Measurements from ENCODE around the gene TMEM201.

DNA sequence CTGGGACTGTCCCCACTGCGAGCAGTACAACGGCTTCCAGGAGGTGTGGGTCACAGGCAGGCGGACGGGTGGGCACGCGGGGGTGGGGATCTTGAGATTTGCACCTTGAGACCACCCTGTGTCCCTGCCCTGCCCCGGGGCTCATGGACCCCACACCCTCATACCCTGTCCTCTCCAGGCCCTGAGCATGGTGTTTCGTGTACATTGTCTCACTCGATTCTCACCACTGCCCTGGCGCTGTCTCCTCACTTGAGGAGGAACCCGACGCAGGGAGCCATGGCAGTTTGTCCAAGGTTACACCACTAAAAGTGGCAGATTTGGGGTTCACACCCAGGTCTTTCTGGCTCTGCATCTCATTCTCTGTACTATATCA, 7.2 kb downstream of the TMEM201 start:
- TF ChIP-seq, protein P1, sequence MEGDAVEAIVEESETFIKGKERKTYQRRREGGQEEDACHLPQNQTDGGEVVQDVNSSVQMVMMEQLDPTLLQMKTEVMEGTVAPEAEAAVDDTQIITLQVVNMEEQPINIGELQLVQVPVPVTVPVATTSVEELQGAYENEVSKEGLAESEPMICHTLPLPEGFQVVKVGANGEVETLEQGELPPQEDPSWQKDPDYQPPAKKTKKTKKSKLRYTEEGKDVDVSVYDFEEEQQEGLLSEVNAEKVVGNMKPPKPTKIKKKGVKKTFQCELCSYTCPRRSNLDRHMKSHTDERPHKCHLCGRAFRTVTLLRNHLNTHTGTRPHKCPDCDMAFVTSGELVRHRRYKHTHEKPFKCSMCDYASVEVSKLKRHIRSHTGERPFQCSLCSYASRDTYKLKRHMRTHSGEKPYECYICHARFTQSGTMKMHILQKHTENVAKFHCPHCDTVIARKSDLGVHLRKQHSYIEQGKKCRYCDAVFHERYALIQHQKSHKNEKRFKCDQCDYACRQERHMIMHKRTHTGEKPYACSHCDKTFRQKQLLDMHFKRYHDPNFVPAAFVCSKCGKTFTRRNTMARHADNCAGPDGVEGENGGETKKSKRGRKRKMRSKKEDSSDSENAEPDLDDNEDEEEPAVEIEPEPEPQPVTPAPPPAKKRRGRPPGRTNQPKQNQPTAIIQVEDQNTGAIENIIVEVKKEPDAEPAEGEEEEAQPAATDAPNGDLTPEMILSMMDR (IDR thresholded peaks at IDR 0.05): no peak
- TF ChIP-seq POLR2A (IDR thresholded peaks at IDR 0.05): no peak

All from Peyer's patch (tissue), 4 donors.